DMS114 treated with DMSO at 0.1 percent for 48 hours (cell line): ENCODE data around the gene FOLR1.
"Not testable (repeated sequence)": the region's sequence is repeated elsewhere in the genome, so short reads cannot be mapped to it uniquely, and the experiment has no call there.

Source experiments
- DNase-seq: peaks from one replicate; lab custom pipeline; 2025; ENCODE audit not compliant: unreplicated experiment; lab: John Stamatoyannopoulos, UW

The FOLR1 gene

DNA sequence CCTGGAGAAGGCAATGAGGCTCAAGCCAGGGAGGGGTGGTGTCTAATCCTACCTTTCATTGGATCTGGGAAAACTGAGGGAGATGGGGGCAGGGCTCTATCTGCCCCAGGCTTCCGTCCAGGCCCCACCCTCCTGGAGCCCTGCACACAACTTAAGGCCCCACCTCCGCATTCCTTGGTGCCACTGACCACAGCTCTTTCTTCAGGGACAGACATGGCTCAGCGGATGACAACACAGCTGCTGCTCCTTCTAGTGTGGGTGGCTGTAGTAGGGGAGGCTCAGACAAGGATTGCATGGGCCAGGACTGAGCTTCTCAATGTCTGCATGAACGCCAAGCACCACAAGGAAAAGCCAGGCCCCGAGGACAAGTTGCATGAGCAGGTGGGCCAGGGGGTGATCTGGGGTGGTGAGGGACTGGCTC lies at the start of gene FOLR1:
Gene FOLR1 (plus strand): TSS at position 180 of the 421 bp plus-strand sequence. CDS start 34 bp downstream, at position 214.
- DNase-seq = no peak

DNA sequence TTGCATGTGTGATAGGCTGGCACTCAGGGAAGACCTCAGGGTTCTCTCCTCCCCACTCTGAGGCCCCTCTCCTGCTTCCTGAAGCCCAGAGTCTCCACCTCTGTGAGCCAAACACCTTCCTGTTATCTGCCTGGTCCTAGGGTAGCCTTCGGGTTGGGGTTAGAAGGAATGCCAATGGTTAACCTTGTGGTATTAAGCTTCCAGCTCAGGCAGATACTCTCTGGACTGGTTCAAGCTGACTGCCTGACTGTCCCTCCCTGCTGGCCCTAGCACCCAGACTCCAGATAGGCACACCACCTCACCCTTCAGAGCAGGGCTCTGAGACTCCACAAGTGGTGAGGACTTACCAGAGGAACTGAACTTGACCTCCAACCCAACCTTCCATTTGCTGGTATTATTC lies 49.4 kb upstream of the FOLR1 start:
- DNase-seq = not testable (repeated sequence)

GRCh38 chr11:72144807-72145565 lies 47.0 kb upstream of the FOLR1 start:
- no peak for DNase-seq

- no peak for DNase-seq
Measured at GRCh38 chr11:72146625-72147024, 45.3 kb upstream of the FOLR1 start.

DNA sequence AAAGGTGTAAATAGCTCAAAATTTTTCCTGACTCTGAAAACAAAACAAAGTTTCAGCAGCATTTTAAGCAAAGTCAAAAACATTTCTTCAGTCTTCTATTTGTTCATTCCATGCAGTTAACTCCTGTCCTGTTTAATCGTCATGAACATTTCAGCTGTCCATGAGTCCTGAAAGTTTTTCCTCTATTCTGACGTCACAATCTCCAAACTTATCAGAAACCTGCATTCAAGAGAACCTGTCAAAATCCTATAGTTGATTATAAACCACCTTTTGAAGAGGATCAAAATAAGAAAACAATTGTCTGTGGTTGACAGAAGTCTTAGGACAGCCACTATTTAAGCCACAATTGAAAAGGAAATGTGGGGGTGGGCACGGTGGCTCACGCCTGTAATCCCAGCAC lies 41.1 kb upstream of the FOLR1 start:
- no peak for DNase-seq

DNA sequence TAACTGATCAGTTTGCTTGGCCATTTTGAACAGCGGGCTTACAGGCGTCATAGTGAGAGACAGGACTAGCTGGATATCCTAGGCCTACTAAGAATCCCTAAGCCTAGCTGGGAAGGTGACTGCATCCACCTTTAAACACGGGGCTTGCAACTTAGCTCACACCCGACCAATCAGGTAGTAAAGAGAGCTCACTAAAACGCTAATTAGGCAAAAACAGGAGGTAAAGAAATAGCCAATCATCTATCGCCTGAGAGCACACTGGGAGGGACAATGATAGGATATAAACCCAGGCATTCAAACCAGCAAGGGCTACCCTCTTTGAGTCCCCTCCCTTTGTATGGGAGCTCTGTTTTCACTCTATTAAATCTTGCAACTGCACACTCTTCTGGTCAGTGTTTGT lies 38.1 kb upstream of the FOLR1 start:
- DNase-seq = not testable (repeated sequence)

- no peak for DNase-seq
Measured at GRCh38 chr11:72154816-72155215, 37.1 kb upstream of the FOLR1 start.

- DNase-seq = no peak
Measured at GRCh38 chr11:72155751-72156150, 36.2 kb upstream of the FOLR1 start.

DNA sequence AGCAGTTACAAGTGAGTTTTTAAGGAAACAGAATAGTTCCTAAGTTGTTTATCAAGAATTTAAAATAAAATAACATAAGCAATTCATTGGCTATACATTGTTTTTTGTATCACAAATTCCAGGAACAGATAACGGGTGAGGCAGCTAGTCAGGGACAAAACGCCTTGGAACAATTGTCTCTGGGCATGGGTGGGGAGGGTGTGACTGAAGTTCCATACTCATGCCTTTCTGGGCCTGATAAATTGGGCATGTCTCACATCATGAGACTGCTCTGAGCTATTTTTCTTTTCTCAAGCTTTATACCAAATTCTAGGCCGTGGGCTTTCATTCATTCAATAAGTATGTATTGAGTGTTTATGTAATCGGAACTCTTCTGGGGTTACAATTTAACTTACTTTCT lies 34.8 kb upstream of the FOLR1 start:
- DNase-seq = no peak

- no peak for DNase-seq
Measured at GRCh38 chr11:72160319-72160718, 31.6 kb upstream of the FOLR1 start.

DNA sequence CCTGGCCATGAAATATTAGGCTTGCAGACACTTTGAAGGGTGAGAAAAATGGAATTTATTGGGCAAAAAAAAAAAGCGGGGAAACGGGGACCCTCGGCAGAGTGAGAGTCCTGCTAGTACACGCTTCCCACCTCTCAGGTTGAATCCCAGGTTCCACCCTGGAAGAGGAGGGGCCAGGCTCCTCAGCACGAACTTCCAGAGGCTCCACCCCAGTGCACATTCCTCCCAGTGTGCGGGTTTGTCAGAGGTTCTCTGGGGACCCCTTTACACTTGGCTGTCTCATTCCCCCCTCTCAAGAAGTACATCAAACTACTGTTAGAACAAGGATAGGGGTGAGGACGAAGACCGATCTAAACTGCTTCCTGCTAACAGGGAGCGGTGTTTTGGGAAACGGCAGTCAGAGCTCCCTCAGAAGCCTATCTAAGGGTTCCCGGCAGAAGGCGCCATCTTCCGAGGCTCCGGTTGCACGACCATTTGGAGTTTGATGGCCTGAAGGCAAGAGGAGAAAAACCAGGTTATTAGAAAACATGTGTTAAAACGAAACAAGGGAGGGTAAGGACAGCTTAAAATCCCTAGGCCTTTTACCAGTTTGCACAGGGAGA lies 28.9 kb upstream of the FOLR1 start:
- no peak for DNase-seq

GRCh38 chr11:72164187-72164586 lies 27.8 kb upstream of the FOLR1 start:
- not testable (repeated sequence) for DNase-seq

DNA sequence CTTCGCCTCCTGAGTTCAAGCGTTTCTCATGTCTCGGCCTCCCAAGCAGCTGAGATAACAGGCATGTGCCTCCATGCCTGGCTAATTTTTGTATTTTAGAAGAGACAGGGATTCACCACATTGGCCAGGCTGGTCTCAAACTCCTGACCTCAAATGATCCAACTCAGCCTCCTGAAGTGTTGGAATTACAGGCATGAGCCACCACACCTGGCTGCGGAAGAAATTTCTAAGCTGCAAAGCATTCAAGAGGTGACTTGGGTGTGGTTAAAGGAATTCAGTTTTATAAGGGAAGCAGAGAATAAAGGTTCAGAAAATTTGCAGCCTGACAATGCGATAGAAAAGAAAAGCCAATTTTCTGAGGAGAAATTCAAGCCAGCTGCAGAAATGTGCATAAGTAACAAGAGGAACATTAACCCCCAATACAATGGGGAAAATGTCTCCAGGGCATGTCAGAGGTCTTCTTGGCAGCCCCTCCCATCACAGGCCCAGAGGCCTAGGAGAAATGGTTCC lies 22.8 kb upstream of the FOLR1 start:
- not testable (repeated sequence) for DNase-seq

DNA sequence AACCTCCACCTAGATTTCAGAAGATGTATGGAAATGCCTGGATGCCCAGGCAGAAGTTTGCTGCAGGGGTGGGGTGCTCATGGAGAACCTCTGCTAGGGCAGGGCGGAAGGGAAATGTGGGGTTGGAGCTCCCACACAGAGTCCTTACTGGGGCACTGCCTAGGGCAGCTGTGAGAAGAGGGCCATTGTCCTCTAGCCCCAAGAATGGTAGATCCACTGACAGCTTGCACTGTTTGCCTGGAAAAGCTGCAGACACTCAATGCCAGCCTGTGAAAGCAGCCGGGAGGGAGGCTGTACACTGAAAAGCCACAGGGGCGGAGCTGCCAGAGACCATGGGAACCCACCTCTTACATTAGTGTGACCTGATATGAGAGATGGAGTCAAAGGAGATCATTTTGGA lies 22.2 kb upstream of the FOLR1 start:
- not testable (repeated sequence) for DNase-seq

DNA sequence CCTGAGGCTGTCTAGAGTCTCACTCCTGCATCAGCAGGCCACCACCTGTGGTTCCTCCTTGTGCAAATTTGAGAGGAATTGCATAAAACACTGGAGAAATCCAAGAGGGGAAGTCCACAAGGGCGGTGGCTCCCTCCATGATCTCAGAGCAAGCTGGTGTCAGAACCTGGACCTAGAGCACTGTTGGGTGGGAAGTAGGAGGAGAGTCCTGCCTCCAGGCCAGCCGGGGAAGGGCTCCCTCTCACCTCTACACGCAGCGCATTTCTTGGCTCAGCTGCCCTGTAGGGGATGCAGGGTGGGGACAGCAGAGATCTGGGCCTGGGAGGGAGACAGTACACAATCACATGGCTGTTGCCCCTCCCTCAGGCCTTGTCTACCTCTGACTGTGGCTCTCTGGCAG lies 19.9 kb upstream of the FOLR1 start:
- DNase-seq = not testable (repeated sequence)

- no peak for DNase-seq
Measured at GRCh38 chr11:72173291-72173690, 18.6 kb upstream of the FOLR1 start.

- DNase-seq = no peak
Measured at GRCh38 chr11:72174302-72175070, 17.5 kb upstream of the FOLR1 start.

- DNase-seq = no peak
Measured at GRCh38 chr11:72177656-72178055, 14.3 kb upstream of the FOLR1 start.

DNA sequence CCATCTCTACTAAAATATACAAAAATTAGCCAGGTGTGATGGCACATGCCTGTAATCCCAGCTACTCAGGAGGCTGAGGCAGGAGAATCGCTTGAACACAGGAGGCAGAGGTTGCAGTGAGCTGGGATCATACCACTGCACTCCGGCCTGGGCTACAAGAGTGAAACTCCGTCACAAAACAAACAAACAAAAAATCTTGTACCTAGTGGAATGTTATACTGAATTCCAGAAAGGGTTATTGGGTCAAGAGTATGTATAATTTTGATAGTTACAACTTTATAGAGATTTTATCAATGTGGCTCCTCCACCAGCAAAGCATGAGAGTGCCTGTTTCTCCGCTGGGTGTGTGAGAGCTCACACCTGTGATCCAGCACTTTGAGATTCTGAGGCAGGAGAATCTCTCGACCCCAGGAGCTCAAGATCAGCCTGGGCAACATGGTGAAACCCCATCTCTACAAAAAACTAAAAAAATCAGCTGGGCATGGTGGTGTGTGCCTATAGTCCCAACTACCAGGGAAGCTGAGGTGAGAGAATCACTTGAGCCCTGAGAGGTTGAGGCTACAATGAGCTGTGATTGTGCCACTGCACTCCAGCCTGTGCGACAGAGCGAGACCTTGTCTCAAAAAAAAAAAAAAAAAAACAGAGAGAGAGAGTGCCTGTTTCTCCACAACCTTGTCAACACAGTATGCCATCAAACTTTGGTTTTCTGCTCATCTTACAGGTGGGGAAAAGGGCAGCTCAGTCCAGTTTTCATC lies 12.7 kb upstream of the FOLR1 start:
- no peak for DNase-seq

DNA sequence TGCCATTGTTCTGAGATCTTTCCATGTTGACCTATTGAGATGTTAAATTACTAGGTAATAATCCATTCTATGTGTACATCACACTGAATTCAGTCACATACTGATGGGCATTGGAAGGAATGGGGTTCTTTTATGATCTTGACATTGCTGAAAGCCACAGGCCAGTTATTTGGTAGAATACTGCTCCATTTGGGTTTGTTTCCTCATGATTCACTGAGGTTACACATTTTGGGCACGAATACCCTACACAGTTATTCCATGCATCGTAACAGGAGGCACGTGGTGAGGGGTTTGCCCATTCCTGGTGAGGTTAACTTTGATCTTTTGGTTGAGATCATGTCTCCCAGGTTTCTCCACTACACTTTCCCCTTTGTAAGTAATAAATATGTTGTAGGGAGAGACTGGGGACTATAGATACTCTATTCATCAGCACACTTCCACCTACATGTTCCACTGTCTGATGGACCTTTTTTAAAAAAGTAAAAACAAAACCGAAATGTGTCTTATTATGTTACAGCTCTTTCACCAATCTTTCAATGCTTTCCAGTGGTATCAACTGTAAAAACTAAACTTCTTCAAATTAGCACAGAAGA lies 12.0 kb upstream of the FOLR1 start:
- no peak for DNase-seq
